ENCODE measurements around the gene COPE.

GRCh38 chr19:18867199-18867598 lies 52.0 kb downstream of the COPE start:
- TF ChIP-seq CTCF (IDR thresholded peaks at IDR 0.05) = no peak
- no peak for TF ChIP-seq POLR2A (IDR thresholded peaks at IDR 0.05)

Measured in lower leg skin (tissue), 3 donors.